GM18520 (cell line): ENCODE data around the gene PPP1R15A.
"Not testable (repeated sequence)": the region's sequence is repeated elsewhere in the genome, so short reads cannot be mapped to it uniquely, and the experiment has no call there.

Experiments used
- ATAC-seq: cut with Tn5 transposase; IDR thresholded peaks from one replicate; pipeline ENCODE4 v1.9.1; 2021; ENCODE audit not compliant: unreplicated experiment

PPP1R15A gene

DNA sequence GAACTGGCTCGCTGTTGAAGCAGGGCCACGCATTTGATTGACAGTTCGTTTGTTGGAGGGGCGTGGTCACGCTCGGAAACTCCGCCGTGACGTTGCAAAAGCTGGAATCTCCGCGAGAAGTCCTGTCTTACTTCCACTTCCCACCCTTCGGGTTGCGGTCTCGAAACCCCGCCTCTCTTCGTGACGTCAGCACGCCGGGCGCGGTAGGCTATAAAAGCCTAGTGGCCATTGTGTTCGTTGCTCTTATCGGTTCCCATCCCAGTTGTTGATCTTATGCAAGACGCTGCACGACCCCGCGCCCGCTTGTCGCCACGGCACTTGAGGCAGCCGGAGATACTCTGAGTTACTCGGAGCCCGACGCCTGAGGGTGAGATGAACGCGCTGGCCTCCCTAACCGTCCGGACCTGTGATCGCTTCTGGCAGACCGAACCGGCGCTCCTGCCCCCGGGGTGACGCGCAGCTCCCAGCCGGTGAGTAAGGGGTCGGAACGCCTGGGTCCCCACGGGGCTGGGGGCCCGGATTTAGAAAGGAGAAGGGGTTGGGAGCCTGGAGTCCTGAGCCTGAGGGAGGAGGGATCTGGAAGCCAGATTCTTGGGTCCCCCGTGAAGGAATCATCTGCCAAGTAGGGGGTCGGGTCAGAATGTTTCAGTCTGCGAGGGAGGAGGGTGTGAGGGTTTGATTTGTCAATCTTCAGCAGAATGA is at the start of gene PPP1R15A:
Gene PPP1R15A (plus strand): TSS at position 240 of the 702 bp plus-strand sequence. CDS start 813 bp downstream, outside the sequence.
- peak; percentile 41 for ATAC-seq

DNA sequence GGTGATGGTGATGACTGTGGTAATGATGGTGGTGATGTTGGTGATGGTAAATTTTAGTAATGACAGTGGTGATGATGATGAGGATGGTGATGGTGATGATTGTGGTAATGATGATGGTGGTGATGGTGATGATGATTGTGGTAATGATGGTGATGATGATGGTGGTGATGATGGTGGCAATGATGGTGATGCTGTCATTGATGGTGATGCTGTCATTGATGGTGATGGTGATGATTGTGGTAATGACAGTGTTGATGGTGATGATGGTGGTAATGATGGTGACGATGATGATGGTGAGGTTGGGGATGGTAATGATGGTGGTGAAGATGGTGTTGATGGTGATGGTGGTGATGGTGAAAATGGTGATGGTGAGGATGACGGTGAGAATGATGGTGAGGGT is 49.7 kb upstream of the PPP1R15A start:
- ATAC-seq, result no peak

DNA sequence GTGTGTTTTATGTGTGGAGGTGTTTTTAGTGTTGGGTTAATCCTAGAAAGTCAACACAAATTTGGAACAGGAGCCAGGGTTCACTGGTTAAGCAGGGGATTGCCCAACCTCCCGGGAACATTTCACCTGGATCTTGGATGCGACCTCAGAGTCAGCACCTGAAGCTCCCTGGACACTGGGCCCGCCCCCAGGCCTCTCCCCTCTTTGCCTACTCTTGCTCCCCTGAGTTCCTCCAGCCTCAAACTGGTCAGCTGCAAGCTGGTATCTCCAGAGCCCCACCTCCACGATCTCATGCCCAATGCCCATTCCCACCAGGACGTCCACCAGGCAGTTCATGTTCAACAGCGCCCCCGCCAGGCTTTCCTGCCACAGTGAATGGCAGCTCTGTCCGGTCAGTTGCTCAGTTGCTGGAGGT is 45.6 kb upstream of the PPP1R15A start:
- no peak for ATAC-seq

DNA sequence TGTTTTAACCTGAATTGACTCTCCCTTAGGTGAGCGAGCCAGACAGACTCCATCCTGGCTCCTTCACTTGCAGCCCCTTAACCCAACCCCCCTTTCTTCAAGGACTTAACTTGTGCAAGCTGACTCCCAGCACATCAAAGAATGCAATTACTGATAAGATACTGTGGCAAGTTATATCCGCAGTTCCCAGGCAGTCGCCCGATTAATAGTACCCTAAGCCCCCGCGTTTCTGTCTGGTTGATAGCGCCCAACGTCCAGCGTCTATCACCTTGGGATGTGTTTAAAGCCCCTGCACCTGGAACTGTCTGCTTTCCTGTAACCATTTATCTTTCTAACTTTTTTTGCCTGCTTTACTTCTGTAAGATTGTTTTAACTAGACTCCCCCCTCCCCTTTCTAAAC is 42.1 kb upstream of the PPP1R15A start:
- no peak for ATAC-seq

DNA sequence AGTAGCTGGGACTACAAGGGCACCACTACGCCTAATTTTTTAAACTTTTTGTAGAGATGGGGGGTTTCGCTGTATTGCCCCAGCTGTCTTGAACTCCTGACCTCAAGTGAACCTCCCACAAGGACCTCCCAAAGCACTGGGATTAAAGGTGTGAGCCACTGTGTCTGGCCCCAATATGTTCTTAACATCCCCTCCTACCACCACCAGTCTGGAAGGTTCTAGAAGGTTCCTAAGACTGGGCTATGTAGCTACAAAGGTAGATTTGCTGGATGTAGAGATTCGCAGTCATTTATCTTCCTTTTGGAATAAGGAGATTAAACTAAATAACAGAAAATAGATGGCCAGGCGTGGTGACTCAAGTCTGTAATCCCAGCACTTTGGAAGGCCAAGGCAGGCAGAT is 41.3 kb upstream of the PPP1R15A start:
- no peak for ATAC-seq

DNA sequence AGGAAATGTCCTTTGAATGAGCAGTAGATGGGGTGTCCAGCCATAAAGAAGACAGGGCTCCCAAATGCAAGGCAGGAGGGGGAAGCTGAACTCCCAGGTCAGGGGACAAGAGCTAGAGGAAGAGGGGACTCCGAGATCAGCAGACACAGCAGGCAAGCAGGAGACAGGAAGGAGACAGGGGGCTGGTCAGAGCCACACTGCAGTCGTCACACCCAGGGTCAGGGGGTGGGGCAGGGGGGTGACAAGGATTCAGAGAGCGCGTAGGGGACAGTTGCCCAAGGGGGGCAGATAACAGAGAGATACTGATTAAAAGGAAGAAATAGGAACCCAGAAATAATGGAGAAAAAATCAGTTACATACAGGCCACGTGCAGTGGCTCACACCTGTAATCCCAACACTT is 39.2 kb upstream of the PPP1R15A start:
- no peak for ATAC-seq

DNA sequence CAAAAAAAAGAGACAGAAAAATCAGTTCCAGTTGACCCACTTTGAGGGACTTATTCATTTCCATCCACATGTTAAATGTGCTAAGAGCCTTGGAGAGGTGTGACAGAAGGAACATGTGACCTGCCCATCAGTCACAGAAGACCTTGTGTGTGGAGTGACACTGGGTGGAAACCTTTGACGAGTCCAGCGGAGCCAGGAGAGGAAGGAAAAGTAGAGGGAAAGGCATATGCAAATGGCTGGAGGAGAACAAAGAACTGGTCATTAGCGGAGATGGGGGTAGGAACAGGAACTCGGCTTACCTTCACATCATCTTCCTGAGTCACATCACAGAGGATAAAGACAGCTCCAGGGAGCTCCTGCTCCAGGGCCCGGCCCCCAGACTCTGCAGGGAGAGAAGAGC is 38.2 kb upstream of the PPP1R15A start:
- no peak for ATAC-seq

DNA sequence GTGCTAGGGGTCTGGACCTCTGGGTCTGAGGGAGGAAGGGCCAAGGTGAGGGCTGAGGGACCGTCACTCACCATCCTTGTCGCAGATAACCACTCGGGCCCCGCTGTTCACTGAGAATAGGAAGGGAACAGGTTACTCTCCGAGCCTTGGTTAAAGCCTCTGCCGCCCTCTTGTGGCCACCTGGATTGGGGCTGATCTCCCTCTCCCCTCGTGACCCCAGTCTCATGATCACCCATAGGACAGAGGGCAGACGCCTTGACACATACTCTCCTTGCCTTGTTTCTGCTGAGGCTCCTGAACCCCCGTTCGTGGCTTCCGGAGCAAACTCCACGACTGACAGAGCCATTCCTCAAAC is 36.5 kb upstream of the PPP1R15A start:
- ATAC-seq, result no peak

DNA sequence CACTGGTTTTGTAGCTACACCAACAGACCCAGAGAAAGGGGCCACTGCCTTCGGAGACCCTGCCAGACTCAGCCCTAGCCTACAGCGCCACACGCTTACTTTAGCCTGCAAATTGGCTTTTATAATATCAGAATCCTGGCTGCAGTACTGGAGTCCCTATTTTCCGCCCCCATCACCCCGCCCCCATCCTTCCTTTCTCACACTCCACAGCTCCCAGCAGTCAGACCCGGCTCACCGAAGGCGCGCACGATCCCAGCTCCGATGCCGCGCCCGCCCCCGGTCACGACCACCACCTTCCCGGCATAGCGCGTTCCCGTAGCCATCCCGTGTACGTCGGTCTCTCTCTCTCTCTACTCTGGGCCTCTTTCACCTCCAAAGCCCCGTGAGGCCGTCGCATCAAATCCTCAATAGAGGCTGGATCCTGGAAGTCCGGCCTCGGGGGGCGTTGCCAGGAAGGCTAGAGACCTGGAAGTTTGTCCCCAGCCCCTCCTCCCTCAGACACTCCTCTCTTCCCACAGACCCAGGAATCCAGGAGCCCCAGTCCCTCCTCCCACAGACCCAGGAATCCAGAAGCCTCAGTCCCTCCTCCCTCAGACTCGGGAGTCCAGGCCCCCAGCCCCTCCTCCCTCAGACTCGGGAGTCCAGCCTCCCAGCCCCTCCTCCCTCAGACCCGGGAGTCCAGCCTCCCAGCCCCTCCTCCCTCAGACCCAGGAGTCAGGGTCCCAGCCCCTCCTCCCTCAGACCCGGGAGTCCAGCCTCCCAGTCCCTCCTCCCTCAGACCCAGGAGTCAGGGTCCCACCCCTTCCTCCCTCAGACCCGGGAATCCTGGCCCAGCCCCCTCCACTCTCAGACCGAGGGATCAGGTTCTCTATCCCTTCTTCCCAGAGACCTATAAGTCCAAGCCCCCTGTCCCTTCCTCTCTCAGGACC is 35.9 kb upstream of the PPP1R15A start, which contains the start of gene HSD17B14:
Gene HSD17B14 (minus strand): TSS at position 403 of the 929 bp plus-strand sequence. CDS start 80 bp downstream, at position 323.
- no peak for ATAC-seq

DNA sequence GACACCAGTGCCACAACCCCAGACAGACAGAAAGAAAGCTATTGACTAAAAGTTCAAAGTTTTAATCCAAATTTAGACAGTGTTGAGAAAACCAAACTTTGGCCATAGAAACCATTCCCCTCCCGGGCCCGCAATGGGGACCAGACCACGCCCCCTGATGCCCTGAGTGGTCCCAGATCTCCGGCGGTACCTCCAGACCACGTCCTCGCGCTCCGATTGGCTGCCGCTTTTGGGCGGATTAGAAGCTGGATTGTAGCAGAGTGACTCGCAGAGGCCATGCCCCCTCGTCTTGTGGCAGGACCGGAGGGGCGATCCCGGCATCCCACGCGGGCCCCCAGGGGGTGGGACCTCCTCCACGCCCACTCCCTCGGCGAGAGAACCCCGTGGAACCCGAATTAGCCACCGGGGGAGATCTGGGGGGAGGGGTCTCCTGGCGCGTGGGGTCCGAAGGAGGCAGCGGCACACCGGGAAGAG is 35.1 kb upstream of the PPP1R15A start:
- ATAC-seq, result peak; percentile 68

DNA sequence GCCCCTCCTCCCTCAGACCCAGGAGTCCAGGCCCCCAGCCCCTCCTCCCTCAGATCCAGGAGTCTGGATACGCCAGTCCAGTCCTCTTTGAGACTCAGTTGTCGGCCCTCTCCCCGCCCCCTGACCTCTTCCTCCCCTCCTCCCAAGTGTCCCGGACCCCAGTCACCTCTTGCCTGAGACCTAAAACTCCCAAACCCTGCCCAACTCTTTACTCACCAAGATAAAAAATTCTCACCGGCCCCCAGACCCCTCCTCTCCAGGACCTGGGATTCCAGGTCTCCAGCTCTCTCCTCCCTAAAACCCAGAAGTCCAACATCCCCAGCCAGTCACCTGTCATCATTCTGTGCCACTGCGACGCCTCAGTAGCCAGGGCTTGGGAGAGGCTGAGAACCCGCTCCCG is 34.5 kb upstream of the PPP1R15A start:
- ATAC-seq, result no peak

DNA sequence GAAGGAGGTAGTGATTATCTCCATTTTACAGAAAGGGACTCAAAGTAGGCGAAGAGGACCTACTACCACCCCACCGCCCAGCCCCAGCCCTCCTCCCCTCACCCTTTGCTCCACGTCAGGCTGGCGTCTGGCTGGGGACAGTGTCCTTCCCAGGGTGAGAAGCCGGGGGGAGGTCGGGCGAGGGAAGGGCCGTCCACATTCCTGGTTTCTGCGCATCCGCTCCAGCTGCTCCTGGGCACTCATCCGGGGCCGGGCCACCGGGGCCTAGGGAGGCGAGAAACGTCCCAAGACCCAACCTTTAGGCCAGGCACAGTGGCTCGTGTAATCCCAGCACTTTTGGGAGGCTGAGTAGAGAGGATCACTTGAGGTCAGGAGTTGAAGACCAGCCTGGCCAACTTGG is 31.2 kb upstream of the PPP1R15A start:
- ATAC-seq, result no peak

DNA sequence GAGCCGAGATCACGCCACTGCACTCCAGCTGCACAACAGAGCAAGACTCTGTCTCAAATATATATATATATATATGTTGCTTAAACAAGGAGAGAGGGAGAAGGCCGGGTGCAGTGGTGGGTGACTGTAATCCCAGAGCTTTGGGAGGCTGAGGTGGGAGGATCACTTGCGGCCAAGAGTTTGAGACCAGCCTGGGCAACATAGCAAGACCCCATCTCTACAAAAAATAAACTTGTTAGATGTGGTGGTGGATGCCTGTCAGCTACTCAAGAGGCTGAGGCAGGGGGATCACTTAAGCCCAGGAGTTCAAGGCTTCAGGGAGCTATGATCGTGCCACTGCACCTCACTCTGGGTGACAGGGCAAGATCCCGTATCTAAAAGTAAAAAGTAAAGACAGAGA is 30.6 kb upstream of the PPP1R15A start:
- ATAC-seq, result no peak

DNA sequence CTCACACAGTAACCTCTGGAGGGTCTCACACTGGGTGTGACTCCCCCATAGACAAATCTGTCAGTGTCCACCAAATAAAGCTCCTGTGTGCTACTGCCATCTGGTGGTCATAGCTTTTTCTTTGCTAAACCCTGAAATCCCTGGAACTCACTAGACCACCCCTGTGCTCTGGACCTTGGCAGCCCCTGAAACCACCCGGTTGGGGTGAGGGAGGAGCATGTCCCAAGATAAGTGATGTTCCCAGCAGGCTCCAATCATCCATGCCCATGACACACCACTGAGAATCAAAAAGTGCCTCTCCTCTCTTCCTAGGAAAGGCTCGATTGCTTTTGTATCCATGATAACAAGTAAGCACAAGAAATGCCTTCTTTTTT is 29.4 kb upstream of the PPP1R15A start:
- no peak for ATAC-seq

DNA sequence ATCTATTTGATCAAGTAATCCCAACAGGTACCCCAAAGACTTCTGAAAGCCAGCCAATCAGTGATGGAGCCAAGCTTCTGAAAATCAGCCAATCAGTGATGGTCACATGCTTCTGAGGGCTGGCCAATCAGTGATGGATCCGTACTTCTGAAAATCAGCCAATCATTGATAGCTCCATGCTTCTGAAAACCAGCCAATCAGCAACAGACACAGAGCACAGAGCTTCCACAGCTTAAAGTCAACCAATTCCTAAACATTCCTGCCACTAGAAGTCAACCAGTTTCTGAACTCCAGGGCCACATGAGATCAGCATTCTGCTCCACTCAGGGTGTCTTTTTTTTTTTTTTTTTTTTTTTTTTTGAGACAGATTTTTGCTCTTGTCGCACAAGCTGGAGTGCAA is 27.7 kb upstream of the PPP1R15A start:
- no peak for ATAC-seq

DNA sequence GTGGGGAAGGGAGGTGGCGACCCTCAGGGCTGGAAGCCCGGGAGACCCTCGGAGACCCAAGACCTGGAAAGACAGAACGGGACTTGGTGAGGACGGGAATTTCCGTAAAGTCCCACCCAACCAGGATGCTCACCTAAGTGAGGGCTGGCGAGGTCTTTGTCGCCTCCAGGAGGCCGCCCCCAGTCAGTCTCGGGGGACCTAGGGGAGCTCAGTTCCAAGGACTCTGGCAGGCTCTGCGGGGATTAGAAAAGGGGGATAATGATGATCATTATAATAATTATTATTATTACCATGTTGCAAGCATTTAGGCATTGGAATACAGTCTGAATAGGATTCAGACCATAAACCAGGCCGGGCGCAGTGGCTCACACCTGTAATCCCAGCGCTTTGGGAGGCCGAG is 26.8 kb upstream of the PPP1R15A start:
- ATAC-seq, result no peak

DNA sequence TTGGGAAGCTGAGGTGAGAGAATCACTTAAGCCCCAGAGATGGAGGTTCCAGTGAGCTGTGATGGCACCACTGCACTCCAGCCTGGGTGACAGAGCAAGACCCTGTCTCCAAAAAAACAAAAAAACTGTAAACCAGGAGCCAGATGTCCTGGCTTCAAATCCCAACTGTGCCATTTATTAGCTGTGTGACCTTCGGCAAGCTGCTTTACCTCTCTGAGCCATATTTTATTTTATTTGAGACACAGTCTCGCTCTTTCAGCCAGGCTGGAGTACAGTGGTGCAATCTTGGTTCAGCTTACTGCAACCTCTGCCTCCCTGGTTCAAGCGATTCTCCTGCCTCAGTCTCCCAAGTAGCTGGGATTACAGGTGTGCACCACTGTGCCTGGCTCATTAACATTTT is 25.6 kb upstream of the PPP1R15A start:
- not testable (repeated sequence) for ATAC-seq

DNA sequence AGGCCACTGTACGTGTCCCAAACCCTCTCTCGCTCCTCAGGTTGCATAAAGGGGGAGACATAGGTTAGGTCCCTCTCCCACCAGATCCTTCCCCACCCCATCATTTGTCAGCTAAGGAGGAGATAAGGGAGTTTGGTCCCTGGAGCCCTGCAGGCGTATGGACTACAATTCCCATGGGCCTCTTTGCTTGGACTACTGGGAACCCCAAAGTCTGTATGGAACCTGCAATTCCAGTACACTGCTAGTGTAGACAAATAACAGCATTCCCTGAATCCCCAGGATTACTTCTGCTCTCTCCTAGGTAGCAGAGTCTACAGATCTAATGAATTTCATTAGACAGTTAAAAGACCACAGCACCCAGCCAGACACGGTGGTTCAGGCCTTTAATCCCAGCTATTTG is 19.9 kb upstream of the PPP1R15A start:
- ATAC-seq, result no peak

DNA sequence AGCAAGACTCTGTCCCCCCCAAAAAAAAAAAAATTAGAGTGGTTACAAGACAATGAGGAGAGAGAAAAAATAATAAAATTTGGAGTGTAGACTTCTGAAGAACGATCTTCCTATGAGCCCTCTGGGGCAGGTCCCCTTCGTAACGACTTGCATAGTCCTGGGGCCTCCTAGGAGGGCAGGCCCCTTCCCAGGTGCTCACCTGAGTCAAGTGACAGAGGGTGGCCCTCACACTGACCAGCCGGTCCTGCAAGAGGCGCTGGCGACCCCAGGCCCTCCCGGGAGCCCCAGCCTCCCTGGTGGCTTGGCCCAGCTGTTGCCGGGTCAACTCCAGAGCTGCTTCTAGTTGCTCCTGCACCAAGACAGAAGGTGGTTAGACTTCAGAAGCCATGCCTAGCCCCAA is 18.7 kb upstream of the PPP1R15A start:
- ATAC-seq, result no peak

DNA sequence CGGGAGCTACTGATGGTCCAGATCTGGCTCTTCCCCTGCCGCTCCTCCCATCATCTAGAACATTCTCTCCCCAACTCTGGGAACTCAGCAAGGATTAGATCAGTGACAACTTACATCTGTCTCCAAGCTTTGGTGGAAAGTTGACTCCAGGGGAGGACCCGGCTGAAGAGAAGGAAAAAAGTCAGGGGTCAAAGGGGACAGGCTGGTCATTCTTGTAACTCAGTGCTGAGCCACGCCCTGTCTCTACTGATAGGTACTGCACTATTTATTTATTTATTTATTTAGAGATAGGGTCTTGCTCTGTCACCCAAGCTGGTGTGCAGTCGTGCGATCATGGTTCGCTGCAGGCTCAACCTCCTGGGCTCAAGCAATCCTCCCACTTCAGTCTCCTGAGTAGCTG is 18.1 kb upstream of the PPP1R15A start:
- no peak for ATAC-seq

DNA sequence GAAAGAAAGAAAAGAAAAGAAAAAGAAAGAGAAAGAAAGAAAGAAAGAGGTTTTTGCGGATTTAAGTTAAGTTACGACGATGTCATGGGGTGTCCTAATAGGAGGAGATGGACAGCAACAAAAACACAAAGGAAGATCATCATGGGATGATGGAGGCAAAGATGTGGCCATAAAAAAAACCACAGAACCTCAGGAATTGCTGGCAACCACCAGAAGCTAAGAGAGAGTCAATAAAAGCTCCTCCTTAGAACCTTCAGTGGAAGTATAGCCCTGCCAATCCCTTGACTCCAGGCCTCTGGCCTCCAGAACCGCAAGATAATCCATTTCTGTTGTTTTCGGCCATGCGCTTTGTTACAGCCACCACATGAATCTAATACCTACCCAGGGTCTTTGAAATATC is 15.3 kb upstream of the PPP1R15A start:
- no peak for ATAC-seq
